K562 (cell line): ENCODE data around the gene OST4. TPM values are rescaled to one million over a fixed set of nuclear protein-coding genes. Genes with fewer than 3 reads are reported as not detected.

ENCODE experiments used
- AFF4 ChIP-seq: sonication (generic); formaldehyde crosslinking; IDR thresholded peaks from 2 replicates; pipeline ENCODE4 v1.8.0; 2023; ENCODE audit warnings: mild to moderate bottlenecking, missing genetic modification reagents
- ARID2 ChIP-seq: fragments of 450-650 bp; IDR thresholded peaks from 2 replicates; pipeline ENCODE4 v1.6.1; 2017; ENCODE audit warnings: antibody characterized with exemption, mild to moderate bottlenecking
- BACH1 ChIP-seq: fragments of 200-800 bp; sonication (Bioruptor generic); IDR thresholded peaks from 2 replicates; pipeline ENCODE4 v1.6.1; 2016; ENCODE audit warnings: missing genetic modification characterization, missing compliant biosample characterization
- BCL6 ChIP-seq: fragments of 250-450 bp; sonication (Bioruptor Pico); IDR thresholded peaks from 2 replicates; pipeline ENCODE4 v1.4.0; 2020
- C11orf30 ChIP-seq: fragments of 450-650 bp; IDR thresholded peaks from 2 replicates; pipeline ENCODE4 v1.6.1; 2016; ENCODE audit warnings: low read depth, mild to moderate bottlenecking
- CCAR2 ChIP-seq: fragments of 200-400 bp; formaldehyde crosslinking; IDR thresholded peaks from 2 replicates; pipeline ENCODE4 v1.6.1; 2017; ENCODE audit warnings: mild to moderate bottlenecking, low read depth, low read length
- ESRRA ChIP-seq: fragments of 450-650 bp; IDR thresholded peaks from 2 replicates; pipeline ENCODE4 v1.6.1; 2014; ENCODE audit warnings: low read depth, mild to moderate bottlenecking, moderate library complexity, borderline replicate concordance
- ETS1 ChIP-seq: conservative IDR thresholded peaks from 2 replicates; pipeline ENCODE4 v1.6.1; 2011; ENCODE audit warnings: low read depth, mild to moderate bottlenecking, low read length; ENCODE audit not compliant: control insufficient read depth
- FOXJ2 ChIP-seq: fragments of 200-800 bp; sonication (Bioruptor generic); IDR thresholded peaks from 2 replicates; pipeline ENCODE4 v1.6.1; 2016; ENCODE audit warnings: missing genetic modification characterization, missing compliant biosample characterization
- MLLT1 ChIP-seq, 2 experiments: fragments of 450-650 bp; IDR thresholded peaks; 2 replicates each; pipeline ENCODE4 v1.6.1; 2016
- RBM39 ChIP-seq: fragments of 200-400 bp; formaldehyde crosslinking; optimal IDR thresholded peaks from 2 replicates; pipeline ENCODE3; 2018; ENCODE audit warnings: low read depth, low read length
- SRSF9 ChIP-seq: fragments of 200-400 bp; formaldehyde crosslinking; IDR thresholded peaks from 2 replicates; pipeline ENCODE4 v1.6.1; 2017; ENCODE audit warnings: low read depth, low read length, borderline replicate concordance
- STAG1 ChIP-seq: sonication (generic); formaldehyde crosslinking; IDR thresholded peaks from 2 replicates; pipeline ENCODE4 v1.5.0; 2020; ENCODE audit warnings: missing genetic modification reagents, borderline replicate concordance
- TCF15 ChIP-seq: fragments of 250-450 bp; sonication (Bioruptor Pico); IDR thresholded peaks from 2 replicates; pipeline ENCODE4 v1.8.0; 2022; ENCODE audit warnings: moderate library complexity, mild to moderate bottlenecking, inconsistent platforms
- TEAD1 ChIP-seq, 2 experiments: fragments of 450-650 bp in 1 of 2; sonication (generic) in 1 of 2; formaldehyde crosslinking; IDR thresholded peaks; 2 replicates each; pipeline versions ENCODE4 v1.4.0 to v1.8.0; 2020 to 2022; ENCODE audit warnings: mild to moderate bottlenecking in 2 of 2, missing genetic modification reagents in 1 of 2
- TRIM25 ChIP-seq: fragments of 450-650 bp; IDR thresholded peaks from 2 replicates; pipeline ENCODE4 v1.7.0; 2016; ENCODE audit warnings: borderline replicate concordance
- ZNF140 ChIP-seq: fragments of 250-450 bp; sonication (Bioruptor Pico); IDR thresholded peaks from 2 replicates; pipeline ENCODE4 v1.8.0; 2021; ENCODE audit warnings: moderate library complexity, mild to moderate bottlenecking, inconsistent platforms
- ZNF143 ChIP-seq: sonication (generic); formaldehyde crosslinking; IDR thresholded peaks from 2 replicates; pipeline ENCODE4 v1.9.0; 2022; ENCODE audit warnings: mild to moderate bottlenecking, missing genetic modification reagents
- ZNF347 ChIP-seq: fragments of 450-650 bp; formaldehyde crosslinking; IDR thresholded peaks from 2 replicates; pipeline ENCODE4 v1.4.0; 2020; ENCODE audit warnings: low read depth, mild to moderate bottlenecking, moderate library complexity
- ZNF696 ChIP-seq: fragments of 250-450 bp; sonication (Bioruptor Pico); conservative IDR thresholded peaks from 2 replicates; pipeline ENCODE4 v1.4.0; 2020; ENCODE audit warnings: mild to moderate bottlenecking, moderate library complexity
- polyA plus RNA-seq, 8 experiments: library from polyadenylated mRNA; depleted of rRNA in 4 of 8; stranded (reverse) in 5 of 8; unstranded in 3 of 8; fragments of >200 nt; fragmentation: Nextera tagmentation in 2 of 8; fragmentation: Illumina TruSeq in 1 of 8; extraction: Ambion mirVana in 2 of 8; extraction: Trizol in 1 of 8; gene quantifications; 2 replicates each; pipeline versions ENCODE4 v1.2.1 to v1.2.3, GENCODE V29; 2011 to 2014; ENCODE audit warnings: inconsistent platforms in 1 of 8, missing spikeins in 1 of 8
- total RNA-seq, 7 experiments: library from RNA; depleted of rRNA in 6 of 7; stranded (reverse); fragments of >200 nt in 6 of 7; fragmentation: Illumina TruSeq in 2 of 7; extraction: Trizol in 2 of 7; gene quantifications; 2 replicates each; pipeline versions ENCODE4 v1.2.1 to v1.2.3, GENCODE V29; 2011 to 2021; ENCODE audit warnings: low replicate concordance in 1 of 7

OST4 gene
- total and polyA plus RNA-seq, 9 of the 15 experiments (the other 6 are each of a cell fraction or from before 2014, with no cell fraction given) = 186 to 1,155 (median 355) TPM

- TF ChIP-seq TCF15 (CRISPR knock-in tag) (no peak), ZNF140 (CRISPR knock-in tag) (no peak), C11orf30 (no peak; the same call in 1 of the 2 replicates), CCAR2 (no peak), FOXJ2 (no peak), MLLT1 (IDR thresholded peaks at IDR 0.05) (no peak), ARID2 (no peak), ZNF347 (CRISPR knock-in tag) (no peak), SRSF9 (no peak), STAG1 (CRISPR knock-in tag) (no peak), BACH1 (tag) (no peak), AFF4 (CRISPR knock-in tag) (no peak), ETS1 (peak; percentile 97), RBM39 (no peak), ESRRA (peak; percentile 35; the same call in 1 of the 2 replicates), ZNF696 (CRISPR knock-in tag) (no peak), TEAD1 (CRISPR knock-in tag; IDR thresholded peaks at IDR 0.05) (peak in 1 of 2 experiments; percentile 52; a peak in 1 of 4 replicates), TRIM25 (no peak), BCL6 (CRISPR knock-in tag) (no peak), ZNF143 (peak; percentile 93)
Measured at GRCh38 chr2:27032495-27033252, 38.8 kb downstream of the OST4 start, which contains the start of gene TMEM214 (continued).
